ENCODE measurements around the gene HOXA5. TPM values are rescaled to one million over a fixed set of nuclear protein-coding genes. Genes with fewer than 3 reads are reported as not detected.

Gene HOXA5
- total and polyA plus RNA-seq, 2 of the 8 experiments (the other 6 are each of a cell fraction or from before 2014, with no cell fraction given): not detected

- Histone ChIP-seq H3K27ac (ENCODE audit: low read depth, low read length) (no peak overlapping the region), H3K27me3 (replicated peaks in 1 of 4; ENCODE audit: control insufficient read depth in 3 of 4, extremely low read depth in 1 of 4, insufficient read depth in 3 of 4, low read length in 3 of 4) (peaks cover 96 to 99% (median 97%) of the 10 kb centered on the region in 4 experiments), H3K9ac (replicated peaks in 1 of 4; ENCODE audit: extremely low read depth in 1 of 4, low read depth in 3 of 4, low read length in 3 of 4) (no peak overlapping the region), H3K9me3 (ENCODE audit: insufficient read depth in 2 of 2, low read depth in 1 of 2, low read length in 1 of 2) (no peaks in the 10 kb centered on the region), H2BK12ac (ENCODE audit: low read depth, low read length) (no peak overlapping the region; the same call in 1 of the 2 replicates), H2BK15ac (ENCODE audit: low read length) (no peak overlapping the region), H4K20me1 (replicated peaks in 1 of 2; ENCODE audit: control insufficient read depth in 1 of 2, insufficient read depth in 2 of 2, low read length in 2 of 2) (peaks cover 32 to 44% of the 10 kb centered on the region in 2 experiments), H3K56ac (replicated peaks; ENCODE audit: insufficient read length, low read depth, low read length) (no peak overlapping the region), H3K36me3 (ENCODE audit: control insufficient read depth in 2 of 4, insufficient read depth in 4 of 4, low read length in 3 of 4) (peaks cover 0 to 3% (median 0%) of the 10 kb centered on the region in 4 experiments; a peak in 2 of 8 replicates), H2AFZ (ENCODE audit: low read length) (no peak overlapping the region), H3K18ac (ENCODE audit: extremely low read depth, low read length) (no peak overlapping the region), H3K4me3 (ENCODE audit: extremely low read depth in 1 of 4, insufficient read depth in 2 of 4, low read depth in 3 of 4, low read length in 4 of 4) (no peak overlapping the region), H3K79me1 (ENCODE audit: low read depth, low read length) (no peaks in the 10 kb centered on the region), H4K91ac (replicated peaks; ENCODE audit: insufficient read length, low read length) (no peak overlapping the region), H3K4me2 (ENCODE audit: insufficient read depth in 1 of 2, low read depth in 2 of 2, low read length in 2 of 2) (no peak overlapping the region; a peak in 1 of 4 replicates), H3K4me1 (replicated peaks in 1 of 4; ENCODE audit: control insufficient read depth in 3 of 4, insufficient read depth in 4 of 4, low read length in 3 of 4) (peaks cover 0 to 11% (median 3%) of the 10 kb centered on the region in 4 experiments; a peak in 5 of 7 replicates), H2BK5ac (ENCODE audit: low read depth, low read length) (no peak overlapping the region), H3K23me2 (ENCODE audit: low read depth, low read length) (no peaks in the 10 kb centered on the region), H3K23ac (ENCODE audit: insufficient read length) (no peak overlapping the region), H2AK5ac (ENCODE audit: low read depth, low read length) (no peak overlapping the region), H3K4ac (replicated peaks; ENCODE audit: insufficient read length, low read depth, low read length) (no peak overlapping the region), H3K14ac (ENCODE audit: insufficient read length) (no peak overlapping the region), H2BK20ac (ENCODE audit: low read length) (no peak overlapping the region), H4K8ac (ENCODE audit: extremely low read depth, insufficient read depth, low read length) (no peak overlapping the region), H4K5ac (ENCODE audit: insufficient read length, low read depth, low read length) (no peak overlapping the region), H3K79me2 (ENCODE audit: control insufficient read depth in 1 of 2, insufficient read depth in 2 of 2, low read length in 2 of 2) (no peaks in the 10 kb centered on the region), H2BK120ac (replicated peaks; ENCODE audit: low read depth, low read length) (no peak overlapping the region)
- ChIA-PET POLR2A (ENCODE audit: partially characterized antibody) (no interaction called here), CTCF (ENCODE audit: partially characterized antibody) (interaction anchor here (0.6 to 4.8 kb wide), 5 partner anchors 16 to 1173 kb away, joined by 3 to 33 read pairs (median 3); partner anchors contain the start of gene HOXA5)
- WGBS, 2 experiments (ENCODE audit: extremely low coverage in 1 of 2, insufficient coverage in 1 of 2, insufficient read length in 1 of 2, insufficient replicate concordance in 2 of 2, low coverage in 1 of 2, low lambda C conversion rate in 2 of 2, missing lambda C conversion rate in 1 of 2): 12% methylated on average over 6 of the region's 6 CpGs; no CpG with 5 or more reads in 1 of the 2 experiments
- FAIRE-seq (no peak), DNase-seq (ENCODE audit: low read depth in 1 of 2, low spot score in 2 of 2) (no peak)
- TF ChIP-seq KDM1A (IDR thresholded peaks at IDR 0.05; ENCODE audit: borderline replicate concordance, low read length) (no peak), SIRT6 (IDR thresholded peaks at IDR 0.05; ENCODE audit: low read length) (no peak), NRF1 (IDR thresholded peaks at IDR 0.05; ENCODE audit: low read depth, low read length) (no peak), HDAC6 (IDR thresholded peaks at IDR 0.05; ENCODE audit: low read depth, low read length) (no peak), SIX5 (IDR thresholded peaks at IDR 0.05; ENCODE audit: low read depth, low read length) (no peak), TCF12 (IDR thresholded peaks at IDR 0.05; ENCODE audit: low read depth, low read length) (no peak), ZNF274 (IDR thresholded peaks at IDR 0.05; ENCODE audit: borderline replicate concordance, extremely low read depth, low read length) (no peak), JUN (IDR thresholded peaks at IDR 0.05; ENCODE audit: low read depth, low read length) (no peak), USF2 (IDR thresholded peaks at IDR 0.05; ENCODE audit: low read length) (no peak), SIN3A (conservative IDR thresholded peaks at IDR 0.05 in 1 of 2, IDR thresholded peaks at IDR 0.05 in 1 of 2; ENCODE audit: low read depth in 1 of 2, low read length in 2 of 2) (no peak), FOSL1 (IDR thresholded peaks at IDR 0.05; ENCODE audit: insufficient read depth, low read depth, low read length) (no peak), POU5F1 (IDR thresholded peaks at IDR 0.05; ENCODE audit: low read depth, low read length) (no peak), MAFK (IDR thresholded peaks at IDR 0.05; ENCODE audit: low read depth, low read length) (no peak), EGR1 (IDR thresholded peaks at IDR 0.05; ENCODE audit: borderline replicate concordance, low read depth, low read length) (no peak)
These were observed 28.6 kb downstream of the HOXA5 start for GRCh38 chr7:27114881-27115220.
